ENCODE results near the gene XPNPEP3.
"Not testable (repeated sequence)": the region's sequence is repeated elsewhere in the genome, so short reads cannot be mapped to it uniquely, and the experiment has no call there.

XPNPEP3 gene

GRCh38 chr22:40818747-40819598, 38.0 kb upstream of the XPNPEP3 start, which contains the start of gene SLC25A17:
TSS of gene SLC25A17 (minus strand) at chr22:40819346. CDS start at chr22:40819248, 98 bp downstream.
- TF ChIP-seq CTCF (conservative IDR thresholded peaks at IDR 0.05; ENCODE audit: control insufficient read depth, insufficient read depth, low read depth, low read length) = peak; percentile 43
- H3K4me3 ChIP-seq (ENCODE audit: control insufficient read depth, low read depth, low read length) = peak within 1 kb of the TSS; percentile 99
- peak; percentile 68 for DNase-seq (ENCODE audit: low read depth)

GRCh38 chr22:40819599-40820140, 37.3 kb upstream of the XPNPEP3 start:
- H3K4me3 ChIP-seq (ENCODE audit: control insufficient read depth, low read depth, low read length) = peak overlapping the region; percentile 99
- peak; percentile 49 for DNase-seq (ENCODE audit: low read depth)

GRCh38 chr22:40823426-40823825, 33.5 kb upstream of the XPNPEP3 start:
- no peak for DNase-seq (ENCODE audit: low read depth)
- TF ChIP-seq CTCF (conservative IDR thresholded peaks at IDR 0.05; ENCODE audit: control insufficient read depth, insufficient read depth, low read depth, low read length) = no peak
- no peak overlapping the region for H3K4me3 ChIP-seq (ENCODE audit: control insufficient read depth, low read depth, low read length)

More at GRCh38 chr22:40819599-40820140, 37.3 kb upstream of the XPNPEP3 start:
- TF ChIP-seq CTCF (conservative IDR thresholded peaks at IDR 0.05; ENCODE audit: control insufficient read depth, insufficient read depth, low read depth, low read length) = no peak

- H3K4me3 ChIP-seq (ENCODE audit: control insufficient read depth, low read depth, low read length); DNase-seq (ENCODE audit: low read depth): not testable (repeated sequence)
These were observed 30.7 kb upstream of the XPNPEP3 start for GRCh38 chr22:40826292-40826691.

GRCh38 chr22:40826984-40827741, 29.8 kb upstream of the XPNPEP3 start:
- DNase-seq (ENCODE audit: low read depth) = no peak
- no peak for TF ChIP-seq CTCF (conservative IDR thresholded peaks at IDR 0.05; ENCODE audit: control insufficient read depth, insufficient read depth, low read depth, low read length)
- H3K4me3 ChIP-seq (ENCODE audit: control insufficient read depth, low read depth, low read length) = no peak overlapping the region

- no peak overlapping the region for H3K4me3 ChIP-seq (ENCODE audit: control insufficient read depth, low read depth, low read length)
- TF ChIP-seq CTCF (conservative IDR thresholded peaks at IDR 0.05; ENCODE audit: control insufficient read depth, insufficient read depth, low read depth, low read length) = no peak
- DNase-seq (ENCODE audit: low read depth) = no peak
These were observed 27.8 kb upstream of the XPNPEP3 start for GRCh38 chr22:40829131-40829530.

GRCh38 chr22:40834619-40835018, 22.3 kb upstream of the XPNPEP3 start:
- DNase-seq (ENCODE audit: low read depth) = no peak
- TF ChIP-seq CTCF (conservative IDR thresholded peaks at IDR 0.05; ENCODE audit: control insufficient read depth, insufficient read depth, low read depth, low read length) = no peak
- H3K4me3 ChIP-seq (ENCODE audit: control insufficient read depth, low read depth, low read length) = no peak overlapping the region
